Stimulated activated CD4-positive, alpha-beta T cell treated with anti-CD3 and anti-CD28 coated beads, Interleukin-4, amount 100 ng/mL, for 4 hours (primary cell): ENCODE results near the gene TMEM240.
"Not testable (repeated sequence)": the region's sequence is repeated elsewhere in the genome, so short reads cannot be mapped to it uniquely, and the experiment has no call there.

Experiments used
- DNase-seq, 2 experiments: peaks; one replicate each; pipeline ENCODE4 v3.0.0-alpha.2; 2020

The TMEM240 gene

GRCh38 chr1:1489231-1489630 is 51.2 kb downstream of the TMEM240 start:
- DNase-seq: no peak

GRCh38 chr1:1487701-1488100 is 52.7 kb downstream of the TMEM240 start:
- no peak for DNase-seq

DNA sequence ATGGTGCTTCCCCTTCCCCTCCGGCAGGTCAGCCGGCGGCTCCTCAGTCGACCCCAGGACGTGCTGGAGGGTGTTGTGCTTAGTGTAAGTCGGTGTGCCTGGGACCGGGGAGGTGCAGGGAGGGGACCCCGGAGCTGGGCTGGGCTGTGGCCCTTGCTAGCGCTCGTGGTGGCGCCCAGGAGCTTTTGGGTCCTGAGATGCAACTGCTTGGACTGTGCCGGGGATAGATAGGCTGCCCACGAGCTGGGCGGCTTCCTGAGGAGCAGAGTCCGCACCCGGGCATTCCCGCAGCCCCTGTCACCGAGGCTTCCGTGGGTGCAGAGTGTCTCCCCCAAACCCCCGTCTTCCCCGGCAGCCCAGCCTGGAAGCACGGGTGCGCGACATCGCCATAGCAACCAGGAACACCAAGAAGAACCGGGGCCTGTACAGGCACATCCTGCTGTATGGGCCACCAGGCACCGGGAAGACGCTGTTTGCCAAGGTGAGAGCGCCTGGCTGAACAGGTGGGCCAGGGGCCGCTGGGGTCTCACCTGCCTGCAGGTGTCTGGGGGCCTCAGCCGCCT is 54.6 kb downstream of the TMEM240 start:
- DNase-seq: not testable (repeated sequence)

DNA sequence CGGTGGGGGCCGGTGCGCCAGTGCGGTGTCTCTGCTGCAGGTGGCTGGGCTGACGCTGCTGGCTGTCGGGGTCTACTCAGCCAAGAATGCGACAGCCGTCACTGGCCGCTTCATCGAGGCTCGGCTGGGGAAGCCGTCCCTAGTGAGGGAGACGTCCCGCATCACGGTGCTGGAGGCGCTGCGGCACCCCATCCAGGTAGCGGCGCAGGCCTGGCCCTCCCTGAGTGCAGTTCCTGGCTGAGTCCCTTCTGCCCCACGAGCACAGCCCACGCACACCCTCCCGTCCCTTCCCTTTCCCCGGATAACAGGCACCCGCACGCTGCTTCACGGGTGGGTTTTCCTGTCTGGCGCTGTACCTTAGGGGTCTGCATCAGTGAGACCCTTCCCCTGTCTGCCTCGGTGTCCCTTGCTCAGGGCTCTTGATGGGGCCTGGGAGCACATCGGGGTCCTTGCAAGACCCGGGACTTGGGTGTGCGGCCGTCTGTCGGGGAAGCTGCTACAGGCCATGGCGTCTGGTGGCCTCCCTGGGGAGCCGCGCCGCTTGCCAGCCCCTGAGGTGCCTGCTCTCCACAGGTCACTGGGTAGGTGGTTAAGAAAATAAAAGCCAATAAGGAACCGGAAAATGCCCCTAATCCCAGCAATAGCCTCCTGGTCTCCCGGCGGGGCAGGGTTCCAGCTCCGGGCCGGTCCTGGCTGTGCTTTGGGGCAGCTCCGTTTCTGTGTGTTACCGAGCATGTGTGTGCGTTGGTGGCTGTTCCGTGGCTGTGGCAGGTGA is 55.3 kb downstream of the TMEM240 start:
- not testable (repeated sequence) for DNase-seq
